GM12874 (cell line): ENCODE results near the gene GNAS.

Experiments used
- CTCF ChIP-seq: IDR thresholded peaks from 2 replicates; pipeline ENCODE4 v1.5.1; 2011; ENCODE audit warnings: low read depth, mild to moderate bottlenecking, control low read depth, low read length, moderate library complexity; ENCODE audit not compliant: insufficient read depth

Gene GNAS

GRCh38 chr20:58839991-58840747 lies 12.3 kb upstream of the GNAS start:
- no peak for TF ChIP-seq CTCF

GRCh38 chr20:58840816-58841538 lies 11.5 kb upstream of the GNAS start:
- TF ChIP-seq CTCF, result no peak

- no peak for TF ChIP-seq CTCF
Measured at GRCh38 chr20:58841539-58842264, 10.8 kb upstream of the GNAS start.

GRCh38 chr20:58842276-58842675 lies 10.2 kb upstream of the GNAS start:
- no peak for TF ChIP-seq CTCF

- TF ChIP-seq CTCF, result no peak
Measured at GRCh38 chr20:58843128-58843556, 9.4 kb upstream of the GNAS start.

GRCh38 chr20:58845706-58846105 lies 6.8 kb upstream of the GNAS start:
- no peak for TF ChIP-seq CTCF

GRCh38 chr20:58847463-58847862 lies 5.1 kb upstream of the GNAS start:
- no peak for TF ChIP-seq CTCF
